NOMO-1 treated with dmso at 0.1 percent for 144 hours (cell line): ENCODE results near the gene CBR1.

Experiments used
- DNase-seq: peaks from one replicate; lab custom pipeline; 2025; ENCODE audit not compliant: unreplicated experiment; lab: John Stamatoyannopoulos, UW

CBR1 gene

GRCh38 chr21:36113647-36114428 is 44.0 kb downstream of the CBR1 start:
- peak; percentile 14 for DNase-seq

- peak; percentile 52 for DNase-seq
Observed at GRCh38 chr21:36115138-36115730, 45.4 kb downstream of the CBR1 start.

GRCh38 chr21:36117286-36117741 is 47.5 kb downstream of the CBR1 start:
- DNase-seq, result no peak

- peak; percentile 83 for DNase-seq
Observed at GRCh38 chr21:36120304-36120888, 50.6 kb downstream of the CBR1 start.
